Measurements from ENCODE around the gene PHACTR1.
A peak's percentile ranks its signal among the peaks of the same experiment; 100 is the strongest.
"Not testable (repeated sequence)": the region's sequence is repeated elsewhere in the genome, so short reads cannot be mapped to it uniquely, and the experiment has no call there.

Gene PHACTR1

GRCh38 chr6:13220266-13220665 is 503.7 kb downstream of the PHACTR1 start:
- no peak for DNase-seq

GRCh38 chr6:13222048-13222447 is 505.5 kb downstream of the PHACTR1 start:
- DNase-seq: no peak

GRCh38 chr6:13226071-13226470 is 509.5 kb downstream of the PHACTR1 start:
- DNase-seq: no peak

GRCh38 chr6:13228264-13229204 is 512.0 kb downstream of the PHACTR1 start:
- no peak for DNase-seq

GRCh38 chr6:13229205-13230085 is 512.9 kb downstream of the PHACTR1 start:
- DNase-seq: no peak

- no peak for DNase-seq
Measured at GRCh38 chr6:13233106-13233505, 516.5 kb downstream of the PHACTR1 start.

DNA sequence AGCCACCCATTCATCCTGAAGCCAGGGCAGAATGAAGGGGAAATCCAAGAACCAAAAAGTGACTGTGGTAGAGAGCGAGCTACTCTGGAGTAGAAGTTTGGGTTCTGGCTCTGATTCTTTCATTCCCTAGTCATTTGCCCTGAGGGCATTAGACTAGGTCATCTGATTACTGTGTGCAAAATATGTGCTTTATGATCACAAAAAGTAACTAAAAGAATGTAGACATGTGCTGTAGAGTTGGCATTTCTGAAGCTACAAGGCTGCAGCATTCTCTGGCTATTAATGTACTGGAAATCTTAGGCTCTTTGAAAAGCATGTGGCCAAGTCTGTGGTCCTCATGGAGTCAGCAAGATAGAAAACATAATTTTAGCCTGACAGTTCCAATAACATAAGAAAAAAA is 517.6 kb downstream of the PHACTR1 start:
- DNase-seq: no peak

DNA sequence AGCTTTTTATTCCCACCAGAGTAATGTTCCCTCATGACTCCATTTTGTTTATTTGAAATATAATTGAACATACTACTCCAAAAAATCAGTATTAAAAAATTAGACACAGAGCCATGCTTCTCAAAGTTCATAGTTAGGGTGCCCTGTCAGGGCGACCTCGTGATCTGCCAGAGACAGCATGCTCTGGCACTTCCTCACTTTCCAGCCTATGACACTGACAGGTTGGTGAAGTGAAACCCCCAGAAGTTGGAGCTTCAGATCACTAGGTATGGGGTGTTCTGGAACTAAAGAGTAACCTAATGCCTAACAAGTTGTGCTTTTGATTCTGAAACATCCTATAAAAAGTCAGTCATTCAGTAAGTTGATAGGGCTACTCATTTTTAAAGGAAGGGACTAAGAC is 518.8 kb downstream of the PHACTR1 start:
- no peak for DNase-seq

DNA sequence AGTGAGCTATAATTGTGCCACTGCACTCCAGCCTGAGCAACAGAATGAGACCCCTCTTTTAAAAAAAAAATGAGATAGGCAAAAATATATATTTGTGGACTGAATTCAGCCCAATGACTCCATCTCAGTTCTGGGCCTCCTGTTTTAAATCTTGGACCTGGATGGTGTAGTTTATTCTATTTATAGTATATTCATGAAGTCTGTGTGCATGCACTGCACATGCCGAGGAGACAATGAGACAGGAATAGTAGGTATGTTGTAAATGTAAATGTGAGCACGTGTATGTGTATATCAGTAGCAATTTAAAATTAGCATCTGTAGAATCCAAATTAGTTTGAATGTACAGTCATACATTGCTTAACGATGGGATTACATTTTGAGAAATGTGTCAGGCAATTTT is 520.8 kb downstream of the PHACTR1 start:
- DNase-seq: no peak

- DNase-seq: no peak
Measured at GRCh38 chr6:13238017-13238416, 521.5 kb downstream of the PHACTR1 start.

DNA sequence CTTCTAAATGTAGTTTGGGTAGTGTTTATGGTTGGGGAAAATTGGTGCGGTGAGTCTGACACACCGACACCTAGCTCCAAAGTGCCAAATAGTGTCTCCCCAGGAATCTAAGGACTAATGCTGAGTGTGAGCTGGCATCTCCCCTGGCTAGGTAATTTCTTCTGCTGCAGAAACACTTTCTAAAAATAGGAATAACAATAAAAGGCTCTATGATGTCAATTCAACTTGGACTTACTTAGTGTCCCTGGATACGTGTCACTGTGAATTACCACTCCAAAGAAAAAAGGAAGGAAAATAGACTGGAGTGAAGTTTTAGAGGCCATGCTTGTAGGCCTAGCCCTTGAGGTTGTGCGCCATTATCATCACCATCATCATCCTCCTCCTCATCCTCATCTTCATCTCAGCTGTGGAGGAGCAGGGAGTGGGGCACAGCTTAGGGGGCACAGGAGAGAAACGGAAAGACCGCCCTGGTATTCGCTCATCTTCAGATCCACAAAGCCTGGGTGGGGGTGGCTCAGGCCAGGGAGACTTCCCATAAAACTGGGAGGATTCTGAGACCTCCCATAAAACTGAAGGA is 522.2 kb downstream of the PHACTR1 start:
- DNase-seq: no peak

GRCh38 chr6:13239530-13240455 is 523.2 kb downstream of the PHACTR1 start:
- DNase-seq: no peak

DNA sequence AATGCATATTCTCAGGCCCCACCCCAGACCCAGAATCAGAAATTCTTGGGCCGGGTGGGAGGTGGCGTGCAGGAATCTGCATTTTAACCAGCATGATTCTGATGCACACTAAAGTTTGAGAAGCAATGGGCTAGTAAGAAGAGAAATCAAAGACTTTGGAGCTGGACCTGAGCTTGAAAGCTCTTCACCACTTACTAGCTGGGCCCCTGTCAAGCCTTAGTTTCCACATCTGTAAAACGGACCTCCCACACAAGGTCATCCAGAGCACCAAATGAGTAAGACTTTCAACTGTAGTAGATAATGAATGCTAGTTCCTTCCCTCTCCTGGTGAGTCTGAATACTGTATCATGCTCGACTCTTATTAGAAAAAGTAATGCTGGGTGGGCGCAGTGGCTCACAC is 524.8 kb downstream of the PHACTR1 start:
- DNase-seq: no peak

DNA sequence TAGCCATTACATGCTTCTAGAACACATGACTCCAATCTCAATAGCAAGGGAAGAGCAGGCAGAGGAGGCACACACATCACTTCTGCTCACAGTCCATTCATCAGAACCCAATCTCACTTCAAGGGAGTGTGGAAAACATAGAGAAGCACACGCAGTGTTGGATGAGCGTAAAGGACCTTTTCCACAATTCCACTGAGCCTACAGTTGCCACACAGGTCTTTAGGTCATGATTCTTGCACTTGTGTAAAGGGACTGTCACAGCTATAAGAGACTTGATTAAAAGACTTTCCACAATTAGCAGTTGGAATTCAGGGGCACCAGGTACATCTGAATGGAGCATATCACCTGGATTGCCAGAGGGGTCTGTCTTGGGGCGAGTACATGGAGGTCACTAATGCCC is 525.6 kb downstream of the PHACTR1 start:
- DNase-seq: no peak

DNA sequence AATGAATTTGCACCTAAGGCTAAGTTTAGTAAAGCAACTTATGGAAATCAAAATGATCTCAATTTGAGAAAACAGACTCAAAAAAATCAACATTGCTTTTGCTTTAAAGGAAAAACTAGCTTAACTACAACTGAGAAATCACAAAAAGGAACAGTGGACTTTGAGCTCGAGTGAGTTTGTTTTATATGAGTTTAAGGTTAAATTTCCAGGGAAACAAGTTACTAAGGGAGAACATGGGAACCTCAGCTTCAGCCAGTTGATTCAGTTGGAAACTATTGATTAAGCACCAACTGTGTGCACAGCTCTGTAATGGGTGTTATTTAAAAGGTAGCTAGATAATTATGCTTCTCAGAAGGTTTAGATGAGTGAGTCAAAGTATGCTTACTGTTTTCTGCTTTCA is 526.0 kb downstream of the PHACTR1 start:
- no peak for DNase-seq

- no peak for DNase-seq
Measured at GRCh38 chr6:13243033-13243432, 526.5 kb downstream of the PHACTR1 start.

- DNase-seq: not testable (repeated sequence)
Measured at GRCh38 chr6:13243745-13244144, 527.2 kb downstream of the PHACTR1 start.

DNA sequence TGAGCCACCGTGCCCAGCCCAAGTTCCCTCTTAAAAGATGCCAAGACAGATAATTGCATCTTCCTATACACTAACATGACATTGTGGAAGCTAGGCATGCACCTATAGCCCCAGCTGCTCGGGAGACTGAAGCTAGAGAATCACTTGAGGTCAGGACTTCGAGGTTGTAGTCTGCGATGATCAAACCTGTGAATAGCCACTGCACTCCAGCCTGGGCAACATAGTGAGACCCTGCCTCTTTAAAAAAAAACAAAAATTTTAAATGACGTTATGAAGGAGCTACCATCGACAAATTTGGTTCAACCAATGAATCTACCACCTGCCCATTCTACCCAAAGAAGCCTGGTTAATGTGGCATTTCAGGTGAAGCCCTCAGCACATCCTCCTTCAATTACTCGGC is 531.1 kb downstream of the PHACTR1 start:
- no peak for DNase-seq

DNA sequence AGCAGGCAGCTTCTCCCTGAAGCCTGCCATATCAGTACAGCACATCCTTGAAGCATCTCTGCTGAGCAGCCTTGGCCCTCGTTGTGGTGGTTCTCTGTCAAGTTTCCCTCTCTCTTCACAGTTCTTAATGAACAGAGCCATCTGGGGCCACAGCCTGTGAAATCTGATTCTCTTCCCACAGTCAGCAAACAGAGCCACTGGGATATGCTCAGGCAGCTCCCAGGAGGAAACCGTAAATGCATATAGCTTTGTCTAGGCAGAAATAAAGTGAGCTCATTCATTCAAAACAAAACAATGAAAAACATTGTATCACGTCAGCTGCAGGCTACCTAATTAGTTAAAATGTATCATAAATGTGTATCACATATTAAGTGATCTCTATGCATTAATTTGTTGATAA is 531.5 kb downstream of the PHACTR1 start:
- peak; percentile 19 for DNase-seq

- no peak for DNase-seq
Measured at GRCh38 chr6:13248584-13248985, 532.0 kb downstream of the PHACTR1 start.

DNA sequence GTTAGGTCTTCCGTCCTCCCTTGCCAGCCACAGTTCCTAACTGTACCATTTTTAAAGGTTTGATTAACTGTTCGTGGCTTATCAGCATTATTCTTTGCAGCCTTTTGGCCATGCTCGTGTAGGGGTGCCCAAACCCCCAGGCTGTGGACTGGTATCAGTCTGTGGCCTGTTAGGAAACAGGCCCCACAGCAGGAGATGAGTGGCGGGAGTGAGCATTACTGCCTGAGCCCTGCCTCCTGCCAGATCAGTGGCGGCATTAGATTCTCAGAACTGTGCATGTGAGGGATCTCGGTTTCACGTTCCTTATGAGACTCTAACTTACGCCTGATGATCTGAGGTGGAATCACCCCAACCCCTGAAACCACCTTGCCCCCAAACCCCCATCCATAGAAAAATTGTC is 532.4 kb downstream of the PHACTR1 start:
- DNase-seq: no peak

GRCh38 chr6:13249817-13250216 is 533.2 kb downstream of the PHACTR1 start:
- DNase-seq: no peak
